Neural cell (in vitro differentiated cells): Measurements from ENCODE around the gene PHF5A. TPM values are rescaled to one million over a fixed set of nuclear protein-coding genes. Genes with fewer than 3 reads are reported as not detected.

ENCODE experiments used
- H2AFZ ChIP-seq: fragments of 200-600, 300-800 bp; sonication (generic), shearing (Covaris generic); 2 replicates; pipeline ENCODE4 v1.6.0; 2014; ENCODE audit warnings: low read depth, mild to moderate bottlenecking, antibody characterized with exemption, low read length, moderate library complexity
- H3F3A ChIP-seq: fragments of 200-600 bp; shearing (Covaris generic); 2 replicates; pipeline ENCODE4 v1.6.1; 2016; ENCODE audit warnings: mild to moderate bottlenecking, moderate library complexity, mixed read lengths, antibody characterized with exemption, low read length; ENCODE audit not compliant: insufficient read depth, poor library complexity, severe bottlenecking
- H3K27ac ChIP-seq: fragments of 200-600, 300-800 bp; sonication (generic), shearing (Covaris generic); 2 replicates; pipeline ENCODE4 v1.5.1; 2014; ENCODE audit warnings: mild to moderate bottlenecking, low read length, moderate library complexity
- H3K27me3 ChIP-seq: fragments of 300-800, 200-600 bp; sonication (generic), shearing (Covaris generic); 2 replicates; pipeline ENCODE4 v1.6.0; 2014; ENCODE audit warnings: mild to moderate bottlenecking, low read depth, low read length, moderate library complexity; ENCODE audit not compliant: insufficient read depth
- H3K36me3 ChIP-seq: fragments of 300-800, 200-600 bp; sonication (generic), shearing (Covaris generic); 2 replicates; pipeline ENCODE4 v1.5.1; 2014; ENCODE audit warnings: mild to moderate bottlenecking, antibody characterized with exemption, low read length, moderate library complexity; ENCODE audit not compliant: insufficient read depth
- H3K4me2 ChIP-seq: fragments of 300-800, 200-600 bp; sonication (generic), shearing (Covaris generic); 2 replicates; pipeline ENCODE4 v1.6.0; 2014; ENCODE audit warnings: mild to moderate bottlenecking, low read length
- H3K4me3 ChIP-seq: fragments of 300-800, 200-600 bp; sonication (generic), shearing (Covaris generic); 2 replicates; pipeline ENCODE4 v1.5.1; 2014; ENCODE audit warnings: mild to moderate bottlenecking, low read length, moderate library complexity
- H3K79me2 ChIP-seq: fragments of 200-600 bp; shearing (Covaris generic); replicated peaks from 2 replicates; pipeline ENCODE4 v1.6.0; 2014; ENCODE audit warnings: mild to moderate bottlenecking, low read length, moderate library complexity; ENCODE audit not compliant: insufficient read depth
- H3K9ac ChIP-seq: fragments of 300-800, 200-600 bp; sonication (generic), shearing (Covaris generic); 2 replicates; pipeline ENCODE4 v1.6.1; 2016; ENCODE audit warnings: mild to moderate bottlenecking, low read length, mixed read lengths
- H3K9me2 ChIP-seq: fragments of 200-600 bp; shearing (Covaris generic); 2 replicates; pipeline ENCODE4 v1.6.1; 2016; ENCODE audit warnings: mild to moderate bottlenecking, low read length, mixed read lengths; ENCODE audit not compliant: insufficient read depth
- H3K9me3 ChIP-seq: fragments of 200-600, 300-800 bp; sonication (generic), shearing (Covaris generic); 2 replicates; pipeline ENCODE4 v1.6.1; 2016; ENCODE audit warnings: mild to moderate bottlenecking, mixed run types, low read length, moderate library complexity, mixed read lengths
- H4K20me1 ChIP-seq: fragments of 200-600 bp; shearing (Covaris generic); 2 replicates; pipeline ENCODE4 v1.6.1; 2016; ENCODE audit warnings: mild to moderate bottlenecking, mixed run types; ENCODE audit not compliant: insufficient read depth
- EP300 ChIP-seq: fragments of 450-650 bp; conservative IDR thresholded peaks from 2 replicates; pipeline ENCODE4 v1.6.1; 2014; ENCODE audit warnings: antibody characterized with exemption, mild to moderate bottlenecking, moderate library complexity; ENCODE audit not compliant: poor library complexity, severe bottlenecking
- MXI1 ChIP-seq: fragments of 450-650 bp; conservative IDR thresholded peaks from 2 replicates; pipeline ENCODE4 v1.6.1; 2014; ENCODE audit warnings: antibody characterized with exemption, mild to moderate bottlenecking; ENCODE audit not compliant: poor library complexity, severe bottlenecking
- POLR2AphosphoS5 ChIP-seq: IDR thresholded peaks from 2 replicates; pipeline ENCODE4 v1.6.1; 2012
- RAD21 ChIP-seq: fragments of 450-650 bp; conservative IDR thresholded peaks from 2 replicates; pipeline ENCODE4 v1.6.1; 2014; ENCODE audit warnings: antibody characterized with exemption, mild to moderate bottlenecking, moderate library complexity
- SMC3 ChIP-seq: fragments of 450-650 bp; conservative IDR thresholded peaks from 2 replicates; pipeline ENCODE4 v1.6.1; 2014; ENCODE audit warnings: antibody characterized with exemption, mild to moderate bottlenecking, moderate library complexity; ENCODE audit not compliant: poor library complexity
- TAF1 ChIP-seq: IDR thresholded peaks from 2 replicates; pipeline ENCODE4 v1.6.1; 2012; ENCODE audit warnings: low read depth
- polyA plus RNA-seq: library from polyadenylated mRNA; depleted of rRNA; stranded (reverse); fragments of >200 nt; gene quantifications from 2 replicates; pipeline ENCODE4 v1.2.3, GENCODE V29; 2014
- TF ChIP-seq, protein P1 (sequence below): IDR thresholded peaks from 2 replicates; pipeline ENCODE4 v1.6.1; 2012; ENCODE audit warnings: borderline replicate concordance

The PHF5A gene
- polyA plus RNA-seq, 1 donor from 2014 or later: 148 TPM

DNA sequence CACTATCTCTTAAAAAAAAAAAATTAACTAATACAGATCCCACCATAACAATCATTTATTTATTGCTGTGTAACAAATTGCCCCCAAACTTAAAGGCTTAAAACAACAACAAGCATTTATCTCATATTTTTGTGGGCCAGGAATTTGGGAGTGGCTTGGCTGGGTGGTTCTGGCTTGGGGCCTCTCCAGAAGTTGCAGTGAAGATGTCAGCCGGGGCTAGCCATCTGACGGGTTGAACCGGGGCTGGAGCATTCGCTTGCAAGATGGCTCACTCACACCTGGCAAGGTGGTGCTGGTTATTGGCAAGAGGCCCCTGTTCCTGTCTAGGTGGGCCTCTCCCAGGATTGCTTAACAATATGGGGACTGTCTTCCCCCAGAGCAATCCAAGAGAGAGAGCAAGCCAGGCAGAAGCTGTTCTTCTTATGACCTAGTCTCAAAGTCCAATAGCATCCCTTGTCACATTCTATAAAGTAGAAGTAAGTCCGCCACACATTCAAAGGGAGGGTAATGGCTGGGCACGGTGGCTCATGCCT, 29.9 kb upstream of the PHF5A start:
- no peak overlapping the region for H3K27ac ChIP-seq
- no peaks in the 10 kb centered on the region for H3K9me2 ChIP-seq
- H3K79me2 ChIP-seq: peaks cover 3% of the 10 kb centered on the region
- no peak overlapping the region for H3K4me2 ChIP-seq
- H3K4me3 ChIP-seq: no peak overlapping the region
- no peaks in the 10 kb centered on the region for H3K36me3 ChIP-seq
- no peak overlapping the region for H2AFZ ChIP-seq
- H3K9ac ChIP-seq: no peak overlapping the region
- no peak for TF ChIP-seq POLR2AphosphoS5
- no peak for TF ChIP-seq MXI1
- TF ChIP-seq RAD21: no peak
- TF ChIP-seq EP300: no peak
- TF ChIP-seq, protein P1, sequence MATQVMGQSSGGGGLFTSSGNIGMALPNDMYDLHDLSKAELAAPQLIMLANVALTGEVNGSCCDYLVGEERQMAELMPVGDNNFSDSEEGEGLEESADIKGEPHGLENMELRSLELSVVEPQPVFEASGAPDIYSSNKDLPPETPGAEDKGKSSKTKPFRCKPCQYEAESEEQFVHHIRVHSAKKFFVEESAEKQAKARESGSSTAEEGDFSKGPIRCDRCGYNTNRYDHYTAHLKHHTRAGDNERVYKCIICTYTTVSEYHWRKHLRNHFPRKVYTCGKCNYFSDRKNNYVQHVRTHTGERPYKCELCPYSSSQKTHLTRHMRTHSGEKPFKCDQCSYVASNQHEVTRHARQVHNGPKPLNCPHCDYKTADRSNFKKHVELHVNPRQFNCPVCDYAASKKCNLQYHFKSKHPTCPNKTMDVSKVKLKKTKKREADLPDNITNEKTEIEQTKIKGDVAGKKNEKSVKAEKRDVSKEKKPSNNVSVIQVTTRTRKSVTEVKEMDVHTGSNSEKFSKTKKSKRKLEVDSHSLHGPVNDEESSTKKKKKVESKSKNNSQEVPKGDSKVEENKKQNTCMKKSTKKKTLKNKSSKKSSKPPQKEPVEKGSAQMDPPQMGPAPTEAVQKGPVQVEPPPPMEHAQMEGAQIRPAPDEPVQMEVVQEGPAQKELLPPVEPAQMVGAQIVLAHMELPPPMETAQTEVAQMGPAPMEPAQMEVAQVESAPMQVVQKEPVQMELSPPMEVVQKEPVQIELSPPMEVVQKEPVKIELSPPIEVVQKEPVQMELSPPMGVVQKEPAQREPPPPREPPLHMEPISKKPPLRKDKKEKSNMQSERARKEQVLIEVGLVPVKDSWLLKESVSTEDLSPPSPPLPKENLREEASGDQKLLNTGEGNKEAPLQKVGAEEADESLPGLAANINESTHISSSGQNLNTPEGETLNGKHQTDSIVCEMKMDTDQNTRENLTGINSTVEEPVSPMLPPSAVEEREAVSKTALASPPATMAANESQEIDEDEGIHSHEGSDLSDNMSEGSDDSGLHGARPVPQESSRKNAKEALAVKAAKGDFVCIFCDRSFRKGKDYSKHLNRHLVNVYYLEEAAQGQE: no peak
- no peak for TF ChIP-seq SMC3
- no peaks in the 10 kb centered on the region for H3K27me3 ChIP-seq
- no peaks in the 10 kb centered on the region for H3F3A ChIP-seq
- no peaks in the 10 kb centered on the region for H3K9me3 ChIP-seq
- no peaks in the 10 kb centered on the region for H4K20me1 ChIP-seq

DNA sequence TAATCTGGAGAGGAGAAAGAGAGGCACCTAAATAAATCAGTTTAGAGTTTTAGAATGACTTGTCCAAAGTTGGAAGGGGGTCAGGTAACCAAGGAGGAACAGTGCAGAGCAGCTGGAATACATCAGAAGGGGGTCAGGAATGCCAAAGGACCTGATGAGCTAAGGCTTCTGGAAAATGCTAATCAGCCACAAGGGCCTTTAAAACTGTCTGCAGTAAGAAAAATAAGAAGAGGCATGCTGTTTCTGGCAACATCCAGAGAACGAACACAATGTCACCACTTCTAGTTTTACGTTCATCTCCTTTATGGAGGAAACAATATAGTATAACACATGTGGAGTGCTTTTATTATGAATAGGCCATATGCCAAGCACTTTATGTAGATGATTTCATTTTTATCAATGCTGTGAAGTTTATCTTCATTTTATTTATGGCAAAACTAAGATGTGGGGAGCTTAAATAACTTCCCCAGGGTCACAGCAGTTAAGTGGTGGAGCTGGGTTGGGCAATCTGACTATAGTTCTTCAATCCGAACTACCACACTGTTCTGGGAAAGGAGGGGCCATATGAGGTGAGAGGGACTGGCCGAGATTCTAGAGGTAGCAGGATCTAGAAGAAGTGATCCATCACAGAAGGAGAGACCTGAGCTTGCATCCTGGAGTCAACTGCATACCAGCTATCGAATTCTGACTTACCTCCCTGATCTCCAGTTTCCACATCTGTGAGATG, 23.0 kb upstream of the PHF5A start:
- H3K9me2 ChIP-seq: no peaks in the 10 kb centered on the region
- peaks cover 33% of the 10 kb centered on the region for H3K79me2 ChIP-seq
- no peak overlapping the region for H2AFZ ChIP-seq
- H3K9me3 ChIP-seq: no peaks in the 10 kb centered on the region
- H3K27ac ChIP-seq: no peak overlapping the region
- no peaks in the 10 kb centered on the region for H3F3A ChIP-seq
- no peak overlapping the region for H3K4me3 ChIP-seq
- no peaks in the 10 kb centered on the region for H3K27me3 ChIP-seq
- H3K36me3 ChIP-seq: no peaks in the 10 kb centered on the region
- no peak overlapping the region for H3K9ac ChIP-seq
- no peak overlapping the region for H3K4me2 ChIP-seq
- no peak for TF ChIP-seq POLR2AphosphoS5
- TF ChIP-seq TAF1: no peak
- H4K20me1 ChIP-seq: no peaks in the 10 kb centered on the region

GRCh38 chr22:41488596-41489385, 20.3 kb upstream of the PHF5A start:
- Histone ChIP-seq H3K79me2 (peaks cover 42% of the 10 kb centered on the region), H3K27me3 (no peaks in the 10 kb centered on the region), H3K4me3 (no peak overlapping the region), H3K36me3 (no peaks in the 10 kb centered on the region), H3K27ac (no peak overlapping the region), H3K9me3 (no peaks in the 10 kb centered on the region), H2AFZ (no peak overlapping the region), H3K9ac (no peak overlapping the region), H4K20me1 (no peaks in the 10 kb centered on the region), H3K9me2 (no peaks in the 10 kb centered on the region), H3K4me2 (no peak overlapping the region), H3F3A (no peaks in the 10 kb centered on the region)
- no peak for TF ChIP-seq MXI1
- no peak for TF ChIP-seq RAD21
- no peak for TF ChIP-seq POLR2AphosphoS5
- TF ChIP-seq, protein P1: no peak
